Cortex of kidney (tissue), 1 donor: ENCODE results near the gene HNRNPC.
"Not testable (repeated sequence)": the region's sequence is repeated elsewhere in the genome, so short reads cannot be mapped to it uniquely, and the experiment has no call there.

Source experiments
- DNase-seq: peaks from one replicate; lab custom pipeline; 2025; lab: John Stamatoyannopoulos, UW

Gene HNRNPC

DNA sequence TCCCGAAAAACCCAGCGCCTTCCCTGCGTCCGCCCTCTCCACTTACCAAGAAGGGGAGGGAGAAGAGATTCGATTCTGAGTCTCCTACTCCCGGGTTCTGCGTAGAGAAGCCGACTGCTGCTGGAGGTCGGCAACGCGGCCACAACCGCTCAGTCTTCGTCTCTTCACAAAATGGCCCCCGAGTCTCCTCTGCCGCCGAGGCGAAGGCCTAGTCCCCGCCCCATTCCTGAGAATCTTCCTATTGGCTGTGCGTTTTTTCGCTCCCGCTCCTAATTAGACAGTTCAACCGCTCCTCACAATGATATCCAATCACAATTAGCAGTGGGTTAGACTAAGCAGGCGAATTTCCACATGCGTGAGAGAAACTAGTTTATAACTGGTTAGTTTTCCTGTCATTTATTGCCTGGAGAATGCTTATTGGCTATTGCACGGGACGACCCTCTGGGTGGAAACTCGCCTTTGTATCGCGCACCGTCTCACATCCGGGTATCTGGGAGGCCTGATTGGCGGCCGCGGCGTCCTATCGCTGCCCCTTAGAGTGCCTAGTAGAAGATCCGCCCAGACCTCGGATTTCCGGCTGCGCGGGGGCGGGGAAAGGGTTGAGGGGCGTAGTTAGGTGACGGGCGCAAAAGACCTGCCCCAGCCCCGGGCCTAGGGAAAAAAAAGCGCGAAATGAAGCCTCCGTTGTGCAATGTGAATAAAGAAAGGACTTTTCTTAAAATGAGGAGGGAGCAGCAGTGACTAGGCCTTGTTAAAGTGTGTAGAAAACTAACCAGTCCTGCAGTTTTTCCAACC is at the start of gene HNRNPC:
TSS of gene HNRNPC (minus strand) at position 191 of the 795 bp plus-strand sequence. CDS start 35,249 bp downstream, outside the sequence.
- peak; percentile 92 for DNase-seq

DNA sequence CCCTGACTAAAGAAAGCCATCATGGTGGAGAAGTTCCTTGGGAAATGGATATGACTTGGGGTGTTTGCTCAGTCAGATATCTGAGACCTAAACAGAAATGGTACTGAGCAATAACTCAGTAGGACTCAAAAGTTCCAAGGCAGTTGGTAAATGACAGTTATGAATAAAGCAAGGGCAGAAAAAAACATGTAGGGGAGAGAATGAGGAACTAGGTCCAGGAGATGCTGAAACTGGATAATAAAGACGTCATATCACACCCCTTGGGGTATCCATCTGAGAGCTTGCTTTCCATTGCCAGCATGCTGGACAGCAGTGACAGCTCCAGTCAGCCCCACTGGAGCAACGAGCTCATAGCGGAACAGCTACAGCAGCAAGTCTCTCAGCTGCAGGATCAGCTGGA is 48.2 kb upstream of the HNRNPC start:
- no peak for DNase-seq

GRCh38 chr14:21313512-21313911 is 44.3 kb upstream of the HNRNPC start:
- no peak for DNase-seq

DNA sequence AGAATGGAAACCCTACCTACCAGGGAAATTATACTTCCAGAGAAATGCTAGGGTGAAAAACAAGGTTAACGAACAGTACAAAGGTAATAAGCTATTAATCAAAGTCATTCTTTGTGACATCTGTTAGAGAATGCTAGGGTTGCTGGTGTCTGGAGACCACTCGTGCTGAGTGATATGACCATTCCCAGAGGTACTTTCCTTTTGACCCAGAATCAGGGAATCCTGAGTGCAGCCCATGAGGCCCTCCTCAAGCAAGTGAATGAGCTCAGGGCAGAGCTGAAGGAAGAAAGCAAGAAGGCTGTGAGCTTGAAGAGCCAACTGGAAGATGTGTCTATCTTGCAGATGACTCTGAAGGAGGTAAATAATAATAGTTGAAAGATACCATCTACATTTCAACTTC is 42.4 kb upstream of the HNRNPC start:
- DNase-seq, result no peak

GRCh38 chr14:21309956-21310355 is 40.7 kb upstream of the HNRNPC start:
- no peak for DNase-seq

- DNase-seq, result no peak
These were observed 40.0 kb upstream of the HNRNPC start for GRCh38 chr14:21309238-21309636.

GRCh38 chr14:21308479-21309237 is 39.4 kb upstream of the HNRNPC start:
- no peak for DNase-seq

DNA sequence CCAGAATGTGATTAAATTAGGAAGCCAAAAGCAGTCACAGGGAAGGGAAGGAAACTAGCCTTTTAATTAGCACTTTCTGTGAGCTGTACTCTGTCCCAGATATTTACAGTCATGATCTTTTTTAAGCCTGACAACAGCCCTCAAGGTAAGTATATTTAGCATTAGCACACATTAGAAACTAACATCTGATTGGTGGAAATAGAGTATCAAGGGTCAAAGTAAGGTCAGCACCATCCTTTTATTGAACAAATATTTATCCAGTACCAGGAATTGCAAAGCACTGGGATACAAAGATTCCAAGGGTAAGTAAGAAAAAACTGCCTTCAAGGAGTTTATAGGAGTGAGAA is 38.9 kb upstream of the HNRNPC start:
- DNase-seq, result no peak

- no peak for DNase-seq
These were observed 38.4 kb upstream of the HNRNPC start for GRCh38 chr14:21307637-21308036.

DNA sequence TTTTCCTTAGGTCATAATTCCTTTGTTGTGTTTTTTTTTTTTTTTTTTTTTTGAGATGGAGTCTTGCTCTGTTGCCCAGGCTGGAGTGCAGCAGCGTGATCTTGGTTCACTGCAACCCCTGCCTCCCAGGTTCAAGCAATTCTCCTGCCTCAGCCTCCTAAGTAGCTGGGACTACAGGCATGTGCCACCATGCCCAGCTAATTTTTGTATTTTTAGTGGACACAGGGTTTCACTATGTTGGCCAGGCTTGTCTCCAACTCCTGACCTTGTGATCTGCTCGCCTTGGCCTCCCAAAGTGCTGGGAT is 33.5 kb upstream of the HNRNPC start:
- not testable (repeated sequence) for DNase-seq

DNA sequence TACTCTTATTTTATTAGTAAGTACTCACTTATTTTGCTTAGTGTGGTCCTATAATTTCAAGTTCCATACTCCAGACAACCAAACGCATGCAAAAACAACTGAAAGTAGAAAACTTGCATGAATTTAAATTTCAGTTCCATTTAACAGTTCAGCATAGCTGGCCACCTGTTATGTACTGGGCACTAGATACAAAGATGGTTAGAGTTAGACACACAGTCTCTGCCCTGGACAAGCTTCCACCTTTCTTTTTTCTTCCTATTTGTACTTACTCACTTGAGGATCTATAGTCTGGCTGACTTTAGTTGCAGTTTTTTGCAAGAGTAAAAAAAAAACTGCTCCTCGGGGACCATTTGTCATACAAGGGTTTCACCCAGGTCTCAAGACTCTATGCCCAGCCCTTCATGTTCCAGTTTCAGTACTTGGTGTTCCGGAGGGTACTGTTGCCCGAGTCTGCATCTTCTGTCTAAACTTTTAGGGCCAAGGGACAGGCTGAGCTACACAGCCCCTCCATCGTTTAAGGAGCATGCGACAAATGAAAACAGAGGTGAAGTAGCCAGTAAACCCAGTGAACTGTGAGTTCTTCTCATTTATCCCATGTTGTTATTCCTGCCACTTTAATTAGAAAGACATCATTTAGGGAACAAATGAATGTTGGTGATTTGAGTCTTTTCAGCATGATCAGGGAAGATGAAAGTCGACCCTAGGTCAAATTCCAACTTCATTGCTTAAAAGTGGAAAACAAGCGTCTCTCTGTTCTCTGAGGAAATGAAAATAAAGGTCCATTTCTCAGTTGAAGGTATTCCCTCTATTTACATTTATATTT is 33.0 kb upstream of the HNRNPC start:
- DNase-seq, result no peak

DNA sequence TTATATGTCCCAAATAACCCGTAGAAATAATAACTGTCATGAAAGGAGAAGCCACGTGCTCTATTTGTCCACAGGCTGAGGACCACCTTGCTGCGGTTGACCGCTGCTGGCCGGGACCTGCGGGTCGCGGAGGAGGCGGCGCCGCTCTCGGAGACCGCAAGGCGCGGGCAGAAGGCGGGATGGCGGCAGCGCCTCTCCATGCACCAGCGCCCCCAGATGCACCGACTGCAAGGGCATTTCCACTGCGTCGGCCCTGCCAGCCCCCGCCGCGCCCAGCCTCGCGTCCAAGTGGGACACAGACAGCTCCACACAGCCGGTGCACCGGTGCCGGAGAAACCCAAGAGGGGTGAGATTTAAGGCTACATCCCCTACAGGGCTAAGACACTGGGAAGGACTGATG is 31.6 kb upstream of the HNRNPC start:
- no peak for DNase-seq

GRCh38 chr14:21299562-21300130 is 30.4 kb upstream of the HNRNPC start:
- DNase-seq, result no peak

GRCh38 chr14:21298358-21298757 is 29.1 kb upstream of the HNRNPC start:
- no peak for DNase-seq

- not testable (repeated sequence) for DNase-seq
These were observed 24.8 kb upstream of the HNRNPC start for GRCh38 chr14:21294026-21294425.

- DNase-seq, result no peak
These were observed 17.9 kb upstream of the HNRNPC start for GRCh38 chr14:21287168-21287567.

- not testable (repeated sequence) for DNase-seq
These were observed 17.3 kb upstream of the HNRNPC start for GRCh38 chr14:21286516-21286915.

- DNase-seq, result not testable (repeated sequence)
These were observed 12.7 kb upstream of the HNRNPC start for GRCh38 chr14:21281917-21282316.

DNA sequence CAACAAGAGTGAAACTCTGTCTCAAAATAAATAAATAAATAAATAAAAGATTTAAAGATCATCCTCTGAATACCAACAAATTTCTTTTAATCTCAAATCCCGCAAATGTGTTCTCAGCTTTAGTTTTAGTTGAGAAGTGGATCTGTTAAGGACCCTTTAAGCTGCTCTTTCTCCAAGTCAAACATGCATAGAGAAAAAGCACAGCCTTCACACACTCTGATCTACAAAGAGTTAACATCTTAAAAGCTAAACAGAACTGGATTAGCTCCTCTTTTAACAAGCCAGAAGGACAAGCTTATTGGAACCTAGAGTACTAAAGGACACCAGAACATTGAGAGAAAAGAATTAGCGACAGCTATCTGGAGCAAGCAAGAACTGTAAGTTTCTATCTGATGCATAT is 10.5 kb upstream of the HNRNPC start, which contains the start of gene RPGRIP1:
TSS of gene RPGRIP1 (plus strand) at position 301 of the 400 bp plus-strand sequence. CDS start 7,894 bp downstream, outside the sequence.
- no peak for DNase-seq

DNA sequence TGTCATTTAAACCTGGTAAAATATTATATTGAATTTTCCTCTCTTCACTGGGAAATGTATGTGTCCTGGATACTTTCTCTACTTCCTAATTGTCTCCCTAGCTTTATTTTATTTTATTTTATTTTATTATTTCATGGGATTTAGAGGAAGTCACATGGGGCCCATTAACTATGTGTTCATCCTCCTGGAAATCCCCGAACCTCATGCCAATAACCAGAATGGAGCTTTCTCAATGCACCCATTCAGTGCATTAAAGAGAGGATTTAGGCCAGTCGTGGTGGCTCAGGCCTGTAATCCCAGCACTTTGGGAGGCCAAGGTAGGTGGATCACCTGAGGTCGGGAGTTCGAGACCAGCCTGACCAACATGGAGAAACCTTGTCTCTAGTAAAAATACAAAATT is 9.4 kb upstream of the HNRNPC start:
- DNase-seq, result no peak

GRCh38 chr14:21275261-21275858 is 6.1 kb upstream of the HNRNPC start:
- no peak for DNase-seq

DNA sequence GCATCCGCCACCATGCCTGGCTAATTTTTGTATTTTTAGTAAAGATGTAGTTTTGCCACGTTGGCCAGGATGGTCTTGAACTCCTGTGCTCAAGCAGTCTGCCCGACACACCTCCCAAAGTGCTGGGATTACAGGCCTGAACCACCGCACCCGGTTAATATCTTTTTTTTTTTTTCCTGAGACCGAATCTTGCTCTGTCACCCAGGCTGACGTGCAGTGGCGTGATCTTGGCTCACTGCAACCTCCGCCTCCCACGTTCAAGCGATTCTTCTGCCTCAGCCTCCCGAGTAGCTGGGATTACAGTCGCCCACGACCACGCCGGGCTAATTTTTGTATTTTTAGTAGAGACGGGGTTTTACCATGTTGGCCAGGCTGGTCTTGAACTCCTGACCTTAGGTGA is 3.4 kb upstream of the HNRNPC start:
- DNase-seq, result not testable (repeated sequence)
